K562 (cell line): Measurements from ENCODE around the gene TAS1R3. TPM values are rescaled to one million over a fixed set of nuclear protein-coding genes. Genes with fewer than 3 reads are reported as not detected.

Experiments used
- CCAR2 ChIP-seq: fragments of 200-400 bp; formaldehyde crosslinking; IDR thresholded peaks from 2 replicates; pipeline ENCODE4 v1.6.1; 2017; ENCODE audit warnings: mild to moderate bottlenecking, low read depth, low read length
- EGR1 ChIP-seq: fragments of 450-650 bp; conservative IDR thresholded peaks from 2 replicates; pipeline ENCODE4 v1.6.1; 2017; ENCODE audit warnings: mild to moderate bottlenecking
- ELF1 ChIP-seq: fragments of 200-800 bp; sonication (Bioruptor generic); IDR thresholded peaks from 2 replicates; pipeline ENCODE4 v1.6.1; 2016; ENCODE audit warnings: missing genetic modification characterization, missing compliant biosample characterization
- HMGN3 ChIP-seq: IDR thresholded peaks from 2 replicates; pipeline ENCODE4 v1.6.1; 2011; ENCODE audit warnings: borderline replicate concordance, low read depth, mild to moderate bottlenecking, mixed read lengths, low read length; ENCODE audit not compliant: insufficient read length; ENCODE audit errors: extremely low read depth
- MXI1 ChIP-seq: IDR thresholded peaks from 2 replicates; pipeline ENCODE4 v1.6.1; 2011; ENCODE audit warnings: low read depth, mild to moderate bottlenecking, improper control_type of control experiment, low read length
- NUFIP1 ChIP-seq: fragments of 450-650 bp; IDR thresholded peaks from 2 replicates; pipeline ENCODE4 v1.6.1; 2018; ENCODE audit not compliant: partially characterized antibody
- SP2 ChIP-seq: IDR thresholded peaks from 2 replicates; pipeline ENCODE4 v1.6.1; 2011; ENCODE audit warnings: mild to moderate bottlenecking, low read depth, low read length, moderate library complexity; ENCODE audit not compliant: poor library complexity, severe bottlenecking; ENCODE audit errors: extremely low read depth
- TAF9B ChIP-seq: fragments of 450-650 bp; IDR thresholded peaks from 2 replicates; pipeline ENCODE4 v1.6.1; 2018; ENCODE audit warnings: mild to moderate bottlenecking; ENCODE audit not compliant: partially characterized antibody
- polyA plus RNA-seq, 8 experiments: library from polyadenylated mRNA; depleted of rRNA in 4 of 8; stranded (reverse) in 5 of 8; unstranded in 3 of 8; fragments of >200 nt; fragmentation: Nextera tagmentation in 2 of 8; fragmentation: Illumina TruSeq in 1 of 8; extraction: Ambion mirVana in 2 of 8; extraction: Trizol in 1 of 8; gene quantifications; 2 replicates each; pipeline versions ENCODE4 v1.2.1 to v1.2.3, GENCODE V29; 2011 to 2014; ENCODE audit warnings: inconsistent platforms in 1 of 8, missing spikeins in 1 of 8
- total RNA-seq, 7 experiments: library from RNA; depleted of rRNA in 6 of 7; stranded (reverse); fragments of >200 nt in 6 of 7; fragmentation: Illumina TruSeq in 2 of 7; extraction: Trizol in 2 of 7; gene quantifications; 2 replicates each; pipeline versions ENCODE4 v1.2.1 to v1.2.3, GENCODE V29; 2011 to 2021; ENCODE audit warnings: low replicate concordance in 1 of 7
- TF ChIP-seq, protein P1 (sequence below), 2 experiments: fragments of 450-650 bp in 1 of 2; IDR thresholded peaks; 2 replicates each; pipeline ENCODE4 v1.6.1; 2011 to 2017; ENCODE audit warnings: low read depth in 2 of 2, antibody characterized with exemption in 1 of 2, borderline replicate concordance in 1 of 2, low read length in 1 of 2, mild to moderate bottlenecking in 1 of 2, mixed read lengths in 1 of 2; ENCODE audit not compliant: control insufficient read depth in 1 of 2
- TF ChIP-seq, protein P2 (sequence below): fragments of 250-450 bp; sonication (Bioruptor Pico); IDR thresholded peaks from 2 replicates; pipeline ENCODE4 v1.8.0; 2022; ENCODE audit warnings: inconsistent platforms
- TF ChIP-seq, protein P3 (sequence below): fragments of 450-650 bp; IDR thresholded peaks from 2 replicates; pipeline ENCODE4 v1.7.1; 2018; ENCODE audit warnings: mild to moderate bottlenecking, low read depth; ENCODE audit not compliant: partially characterized antibody

Gene TAS1R3
- total and polyA plus RNA-seq, 9 of the 15 experiments (the other 6 are each of a cell fraction or from before 2014, with no cell fraction given): 0.07 to 0.13 TPM; not detected in 7

DNA sequence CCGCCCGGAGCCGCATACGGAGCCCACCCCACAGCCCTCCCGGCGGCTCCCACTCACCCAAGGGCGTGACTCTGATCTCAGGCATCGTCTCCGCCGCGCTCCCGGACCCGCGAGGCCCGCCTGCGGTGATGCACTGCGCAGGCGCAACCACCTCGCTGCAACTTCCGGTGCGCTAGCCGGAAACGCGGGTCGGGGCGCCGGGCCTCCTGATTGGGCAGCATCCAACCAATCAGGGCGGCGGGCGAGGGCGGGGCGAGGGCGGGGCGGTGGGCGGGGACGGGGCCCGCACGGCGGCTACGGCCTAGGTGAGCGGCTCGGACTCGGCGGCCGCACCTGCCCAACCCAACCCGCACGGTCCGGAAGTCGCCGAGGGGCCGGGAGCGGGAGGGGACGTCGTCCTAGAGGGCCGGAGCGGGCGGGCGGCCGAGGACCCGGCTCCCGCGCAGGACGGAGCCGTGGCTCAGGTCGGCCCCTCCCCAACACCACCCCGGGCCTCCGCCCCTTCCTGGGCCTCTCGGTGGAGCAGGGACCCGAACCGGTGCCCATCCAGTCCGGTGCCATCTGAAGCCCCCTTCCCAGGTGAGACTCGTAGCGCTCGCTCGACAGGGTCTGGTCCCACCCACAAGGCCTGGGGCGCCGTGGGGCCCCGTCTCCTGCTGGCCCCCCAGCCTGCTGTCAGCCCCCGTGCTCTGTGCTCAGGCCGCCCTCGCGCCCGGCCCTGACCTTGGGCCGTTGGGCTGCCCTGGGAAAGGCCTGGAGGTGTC lies 6.4 kb upstream of the TAS1R3 start, which contains the start of the genes CPTP and INTS11 (continued):
- TF ChIP-seq, protein P1, sequence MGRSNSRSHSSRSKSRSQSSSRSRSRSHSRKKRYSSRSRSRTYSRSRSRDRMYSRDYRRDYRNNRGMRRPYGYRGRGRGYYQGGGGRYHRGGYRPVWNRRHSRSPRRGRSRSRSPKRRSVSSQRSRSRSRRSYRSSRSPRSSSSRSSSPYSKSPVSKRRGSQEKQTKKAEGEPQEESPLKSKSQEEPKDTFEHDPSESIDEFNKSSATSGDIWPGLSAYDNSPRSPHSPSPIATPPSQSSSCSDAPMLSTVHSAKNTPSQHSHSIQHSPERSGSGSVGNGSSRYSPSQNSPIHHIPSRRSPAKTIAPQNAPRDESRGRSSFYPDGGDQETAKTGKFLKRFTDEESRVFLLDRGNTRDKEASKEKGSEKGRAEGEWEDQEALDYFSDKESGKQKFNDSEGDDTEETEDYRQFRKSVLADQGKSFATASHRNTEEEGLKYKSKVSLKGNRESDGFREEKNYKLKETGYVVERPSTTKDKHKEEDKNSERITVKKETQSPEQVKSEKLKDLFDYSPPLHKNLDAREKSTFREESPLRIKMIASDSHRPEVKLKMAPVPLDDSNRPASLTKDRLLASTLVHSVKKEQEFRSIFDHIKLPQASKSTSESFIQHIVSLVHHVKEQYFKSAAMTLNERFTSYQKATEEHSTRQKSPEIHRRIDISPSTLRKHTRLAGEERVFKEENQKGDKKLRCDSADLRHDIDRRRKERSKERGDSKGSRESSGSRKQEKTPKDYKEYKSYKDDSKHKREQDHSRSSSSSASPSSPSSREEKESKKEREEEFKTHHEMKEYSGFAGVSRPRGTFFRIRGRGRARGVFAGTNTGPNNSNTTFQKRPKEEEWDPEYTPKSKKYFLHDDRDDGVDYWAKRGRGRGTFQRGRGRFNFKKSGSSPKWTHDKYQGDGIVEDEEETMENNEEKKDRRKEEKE (IDR thresholded peaks at IDR 0.05; ENCODE audit: borderline replicate concordance in 1 of 2, control insufficient read depth in 1 of 2, low read depth in 2 of 2, low read length in 1 of 2): no peak
- TF ChIP-seq EGR1 (peak; percentile 39; the same call in 1 of the 2 replicates), HMGN3 (peak; percentile 52), NUFIP1 (no peak), ELF1 (tag) (peak; percentile 73), CCAR2 (no peak), SP2 (peak; percentile 39), MXI1 (no peak), TAF9B (no peak)
- TF ChIP-seq, protein P2, sequence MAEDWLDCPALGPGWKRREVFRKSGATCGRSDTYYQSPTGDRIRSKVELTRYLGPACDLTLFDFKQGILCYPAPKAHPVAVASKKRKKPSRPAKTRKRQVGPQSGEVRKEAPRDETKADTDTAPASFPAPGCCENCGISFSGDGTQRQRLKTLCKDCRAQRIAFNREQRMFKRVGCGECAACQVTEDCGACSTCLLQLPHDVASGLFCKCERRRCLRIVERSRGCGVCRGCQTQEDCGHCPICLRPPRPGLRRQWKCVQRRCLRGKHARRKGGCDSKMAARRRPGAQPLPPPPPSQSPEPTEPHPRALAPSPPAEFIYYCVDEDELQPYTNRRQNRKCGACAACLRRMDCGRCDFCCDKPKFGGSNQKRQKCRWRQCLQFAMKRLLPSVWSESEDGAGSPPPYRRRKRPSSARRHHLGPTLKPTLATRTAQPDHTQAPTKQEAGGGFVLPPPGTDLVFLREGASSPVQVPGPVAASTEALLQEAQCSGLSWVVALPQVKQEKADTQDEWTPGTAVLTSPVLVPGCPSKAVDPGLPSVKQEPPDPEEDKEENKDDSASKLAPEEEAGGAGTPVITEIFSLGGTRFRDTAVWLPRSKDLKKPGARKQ (CRISPR knock-in tag): no peak
- TF ChIP-seq, protein P3, sequence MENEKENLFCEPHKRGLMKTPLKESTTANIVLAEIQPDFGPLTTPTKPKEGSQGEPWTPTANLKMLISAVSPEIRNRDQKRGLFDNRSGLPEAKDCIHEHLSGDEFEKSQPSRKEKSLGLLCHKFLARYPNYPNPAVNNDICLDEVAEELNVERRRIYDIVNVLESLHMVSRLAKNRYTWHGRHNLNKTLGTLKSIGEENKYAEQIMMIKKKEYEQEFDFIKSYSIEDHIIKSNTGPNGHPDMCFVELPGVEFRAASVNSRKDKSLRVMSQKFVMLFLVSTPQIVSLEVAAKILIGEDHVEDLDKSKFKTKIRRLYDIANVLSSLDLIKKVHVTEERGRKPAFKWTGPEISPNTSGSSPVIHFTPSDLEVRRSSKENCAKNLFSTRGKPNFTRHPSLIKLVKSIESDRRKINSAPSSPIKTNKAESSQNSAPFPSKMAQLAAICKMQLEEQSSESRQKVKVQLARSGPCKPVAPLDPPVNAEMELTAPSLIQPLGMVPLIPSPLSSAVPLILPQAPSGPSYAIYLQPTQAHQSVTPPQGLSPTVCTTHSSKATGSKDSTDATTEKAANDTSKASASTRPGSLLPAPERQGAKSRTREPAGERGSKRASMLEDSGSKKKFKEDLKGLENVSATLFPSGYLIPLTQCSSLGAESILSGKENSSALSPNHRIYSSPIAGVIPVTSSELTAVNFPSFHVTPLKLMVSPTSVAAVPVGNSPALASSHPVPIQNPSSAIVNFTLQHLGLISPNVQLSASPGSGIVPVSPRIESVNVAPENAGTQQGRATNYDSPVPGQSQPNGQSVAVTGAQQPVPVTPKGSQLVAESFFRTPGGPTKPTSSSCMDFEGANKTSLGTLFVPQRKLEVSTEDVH: no peak
